Upper lobe of left lung (tissue), 4 donors: ENCODE measurements around the gene SLC25A17.

Experiments
- EP300 ChIP-seq, 4 donors: sonication (generic); formaldehyde crosslinking; IDR thresholded peaks; one replicate each; pipeline ENCODE4 v1.5.1; 2017; ENCODE audit warnings: antibody characterized with exemption in 4 of 4, control low read depth in 2 of 4
- TF ChIP-seq, protein P1 (sequence below), 6 experiments: fragments of 450-650 bp in 4 of 6; fragments of 200-600 bp in 2 of 6; sonication (generic) in 2 of 6; IDR thresholded peaks; one replicate each; pipeline ENCODE4 v1.5.1; 2016 to 2019; ENCODE audit warnings: antibody characterized with exemption in 6 of 6

GRCh38 chr22:40757071-40757470 lies 62.1 kb downstream of the SLC25A17 start:
- TF ChIP-seq, protein P1, sequence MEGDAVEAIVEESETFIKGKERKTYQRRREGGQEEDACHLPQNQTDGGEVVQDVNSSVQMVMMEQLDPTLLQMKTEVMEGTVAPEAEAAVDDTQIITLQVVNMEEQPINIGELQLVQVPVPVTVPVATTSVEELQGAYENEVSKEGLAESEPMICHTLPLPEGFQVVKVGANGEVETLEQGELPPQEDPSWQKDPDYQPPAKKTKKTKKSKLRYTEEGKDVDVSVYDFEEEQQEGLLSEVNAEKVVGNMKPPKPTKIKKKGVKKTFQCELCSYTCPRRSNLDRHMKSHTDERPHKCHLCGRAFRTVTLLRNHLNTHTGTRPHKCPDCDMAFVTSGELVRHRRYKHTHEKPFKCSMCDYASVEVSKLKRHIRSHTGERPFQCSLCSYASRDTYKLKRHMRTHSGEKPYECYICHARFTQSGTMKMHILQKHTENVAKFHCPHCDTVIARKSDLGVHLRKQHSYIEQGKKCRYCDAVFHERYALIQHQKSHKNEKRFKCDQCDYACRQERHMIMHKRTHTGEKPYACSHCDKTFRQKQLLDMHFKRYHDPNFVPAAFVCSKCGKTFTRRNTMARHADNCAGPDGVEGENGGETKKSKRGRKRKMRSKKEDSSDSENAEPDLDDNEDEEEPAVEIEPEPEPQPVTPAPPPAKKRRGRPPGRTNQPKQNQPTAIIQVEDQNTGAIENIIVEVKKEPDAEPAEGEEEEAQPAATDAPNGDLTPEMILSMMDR (IDR thresholded peaks at IDR 0.05) = no peak
- no peak for TF ChIP-seq EP300 (IDR thresholded peaks at IDR 0.05)
